PC-3 (cell line): Measurements from ENCODE around the gene NKD2.

Experiments used
- CTCF ChIP-seq: fragments of 300-600 bp; sonication (generic); conservative IDR thresholded peaks from 2 replicates; pipeline ENCODE4 v1.5.1; 2017; ENCODE audit warnings: antibody characterized with exemption, low read depth, mild to moderate bottlenecking, low read length
- EZH2 ChIP-seq: fragments of 300-600 bp; sonication (generic); IDR thresholded peaks from one replicate; pipeline ENCODE4 v1.6.1; 2017; ENCODE audit warnings: antibody characterized with exemption, mild to moderate bottlenecking, low read length; ENCODE audit not compliant: unreplicated experiment
- EZH2phosphoT487 ChIP-seq: fragments of 300-600 bp; sonication (generic); IDR thresholded peaks from 2 replicates; pipeline ENCODE4 v1.6.1; 2018; ENCODE audit warnings: mild to moderate bottlenecking, antibody characterized with exemption, low read length, borderline replicate concordance

DNA sequence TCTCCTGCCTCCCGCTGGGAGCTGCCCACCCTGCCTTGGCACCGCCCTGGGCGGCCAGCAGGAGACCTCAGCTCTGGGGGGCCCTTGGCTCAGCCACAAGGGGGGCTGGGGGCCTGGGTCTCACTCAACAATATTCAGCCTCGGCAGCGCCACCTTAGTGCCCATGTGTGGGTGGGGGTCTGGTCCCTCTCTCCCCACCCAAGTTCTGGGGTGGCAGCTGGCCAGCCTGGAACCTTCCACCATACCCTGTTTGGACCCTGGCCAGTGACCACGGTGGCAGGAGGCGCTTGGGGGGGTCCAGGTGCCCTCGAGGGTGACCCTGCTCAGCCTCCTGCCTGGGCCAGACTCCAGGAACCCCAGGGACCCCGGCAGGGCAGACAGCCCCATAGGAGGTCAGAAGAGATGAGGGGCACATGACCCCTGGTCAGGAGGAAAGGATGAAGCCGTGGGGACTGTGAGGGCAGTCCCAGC lies 22.2 kb downstream of the NKD2 start:
- TF ChIP-seq CTCF (no peak), EZH2 (no peak), EZH2phosphoT487 (no peak)
